Hematopoietic multipotent progenitor cell treated with erythropoietin and hydrocortisone succinate and interleukin-3 and kit ligand, for 8 days (in vitro differentiated cells): Measurements from ENCODE around the gene GPN2.
"Not testable (repeated sequence)": the region's sequence is repeated elsewhere in the genome, so short reads cannot be mapped to it uniquely, and the experiment has no call there.

ENCODE experiments used
- DNase-seq: peaks from one replicate; pipeline ENCODE4 v3.0.0-alpha.2; 2015

GPN2 gene

GRCh38 chr1:26857473-26858060, 32.5 kb downstream of the GPN2 start:
- DNase-seq = no peak

- DNase-seq = no peak
These were observed 33.2 kb downstream of the GPN2 start for GRCh38 chr1:26856604-26857469.

- DNase-seq = no peak
These were observed 33.9 kb downstream of the GPN2 start for GRCh38 chr1:26856181-26856580.

- DNase-seq = no peak
These were observed 34.4 kb downstream of the GPN2 start for GRCh38 chr1:26855636-26856035.

- DNase-seq = peak; percentile 49
These were observed 35.2 kb downstream of the GPN2 start for GRCh38 chr1:26854906-26855305.

- DNase-seq = no peak
These were observed 36.5 kb downstream of the GPN2 start for GRCh38 chr1:26853600-26853999.

GRCh38 chr1:26853156-26853555, 36.9 kb downstream of the GPN2 start:
- DNase-seq = peak; percentile 88

- no peak for DNase-seq
These were observed 37.4 kb downstream of the GPN2 start for GRCh38 chr1:26852701-26853100.

GRCh38 chr1:26851106-26851684, 38.9 kb downstream of the GPN2 start:
- DNase-seq = no peak

- no peak for DNase-seq
These were observed 40.9 kb downstream of the GPN2 start for GRCh38 chr1:26848941-26849774.

- no peak for DNase-seq
These were observed 41.6 kb downstream of the GPN2 start for GRCh38 chr1:26848499-26848898.

- not testable (repeated sequence) for DNase-seq
These were observed 42.3 kb downstream of the GPN2 start for GRCh38 chr1:26847826-26848225.

GRCh38 chr1:26844424-26845196, 45.5 kb downstream of the GPN2 start:
- DNase-seq = no peak

GRCh38 chr1:26839779-26840178, 50.3 kb downstream of the GPN2 start:
- no peak for DNase-seq

- DNase-seq = no peak
These were observed 50.8 kb downstream of the GPN2 start for GRCh38 chr1:26839339-26839722.

GRCh38 chr1:26838474-26839338, 51.4 kb downstream of the GPN2 start:
- no peak for DNase-seq

- DNase-seq = not testable (repeated sequence)
These were observed 52.4 kb downstream of the GPN2 start for GRCh38 chr1:26837665-26838064.

GRCh38 chr1:26833432-26834405, 56.4 kb downstream of the GPN2 start:
- peak; percentile 31 for DNase-seq

- no peak for DNase-seq
These were observed 57.7 kb downstream of the GPN2 start for GRCh38 chr1:26832249-26832960.
